Stimulated activated memory B cell treated with anti-CD40 and anti-IgM and Interleukin-4, amounts not matched to agents 10 μg/mL and 1 μg/mL and 100 μg/mL, for 72 hours (primary cell): ENCODE results near the gene POLR3GL.

Source experiments
- ATAC-seq: fragments of 150-1000 bp; cut with Tn5 transposase; 2 replicates; pipeline ENCODE4 v1.10.0; 2021
- H3K27ac Mint-ChIP-seq: one replicate; pipeline ENCODE4 v1.8.0; 2022; ENCODE audit warnings: mild to moderate bottlenecking, mixed read lengths
- H3K27me3 Mint-ChIP-seq: one replicate; pipeline ENCODE4 v1.8.0; 2022; ENCODE audit warnings: mixed read lengths
- H3K36me3 Mint-ChIP-seq: one replicate; pipeline ENCODE4 v1.8.0; 2022; ENCODE audit warnings: mixed read lengths
- H3K4me1 Mint-ChIP-seq: one replicate; pipeline ENCODE4 v1.8.0; 2022; ENCODE audit warnings: mixed read lengths
- H3K4me3 Mint-ChIP-seq: one replicate; pipeline ENCODE4 v1.8.0; 2022; ENCODE audit warnings: mild to moderate bottlenecking, moderate library complexity, mixed read lengths
- H3K9me3 Mint-ChIP-seq: one replicate; pipeline ENCODE4 v1.8.0; 2022; ENCODE audit warnings: mixed read lengths

The POLR3GL gene

DNA sequence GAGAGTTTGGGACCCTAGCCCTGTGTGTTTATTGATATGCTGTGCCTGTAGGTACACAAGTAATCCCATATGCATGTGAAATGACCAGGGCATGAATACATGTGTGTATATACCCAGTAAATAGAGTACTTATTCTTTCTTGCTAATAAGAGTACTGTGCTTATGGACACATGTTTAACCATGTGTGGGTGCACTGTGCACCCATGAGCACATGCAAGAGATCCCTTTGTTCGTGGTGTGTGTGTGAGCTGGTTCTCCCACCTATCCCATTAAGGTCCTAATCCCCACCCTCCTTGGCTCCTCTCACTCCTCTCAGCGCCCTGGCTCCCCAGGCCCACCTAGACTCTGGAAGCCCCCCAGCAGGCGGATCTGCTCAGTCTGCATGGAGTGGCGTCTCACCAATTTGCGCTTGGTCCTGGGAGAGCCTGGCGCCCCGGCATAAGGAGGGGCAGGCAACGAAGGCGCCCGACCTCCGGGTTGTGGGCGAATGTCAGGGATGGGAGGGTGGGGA is 4.5 kb upstream of the POLR3GL start:
- ATAC-seq: no peak
- peaks cover 82% of the 10 kb centered on the region for H3K4me1 Mint-ChIP-seq
- H3K4me3 Mint-ChIP-seq: peak overlapping the region; percentile 85
- no peaks in the 10 kb centered on the region for H3K27me3 Mint-ChIP-seq
- H3K27ac Mint-ChIP-seq: peak overlapping the region; percentile 86
- H3K9me3 Mint-ChIP-seq: no peaks in the 10 kb centered on the region
- no peaks in the 10 kb centered on the region for H3K36me3 Mint-ChIP-seq

DNA sequence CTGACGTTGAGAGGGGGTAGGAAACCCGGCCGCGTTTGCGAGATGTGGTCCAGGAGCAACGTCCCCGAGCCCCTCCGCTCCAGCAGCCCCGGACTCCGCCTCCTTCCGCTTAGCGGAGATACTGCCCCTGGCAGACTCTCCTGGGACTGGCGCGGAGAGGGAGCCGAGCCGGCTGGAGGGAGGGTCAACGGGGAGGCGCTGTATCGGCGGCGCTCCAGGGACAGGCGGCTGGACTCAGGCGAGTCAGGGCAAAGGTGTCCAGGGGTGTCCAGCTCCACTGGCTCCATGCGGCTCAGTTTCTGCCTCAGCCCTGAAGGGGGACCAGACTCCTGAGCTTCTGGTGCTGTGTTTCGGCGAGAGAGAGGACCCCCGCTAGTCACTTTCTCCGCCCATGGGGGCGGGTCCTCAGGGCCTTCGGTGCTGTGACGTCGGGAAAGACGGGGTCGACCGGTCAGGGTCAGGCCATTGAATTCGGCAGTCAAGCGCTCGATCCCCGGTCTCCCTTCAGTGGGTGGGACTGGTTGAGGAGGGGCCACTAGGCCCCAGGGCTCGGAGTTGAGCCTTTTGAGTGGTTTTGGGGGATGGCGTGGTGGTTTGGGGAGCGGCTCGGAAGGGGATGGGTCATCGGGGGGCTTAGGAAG is 3.9 kb upstream of the POLR3GL start:
- Mint-ChIP-seq H3K4me3 (peak overlapping the region; percentile 85), H3K27ac (peak overlapping the region; percentile 86), H3K4me1 (peaks cover 81% of the 10 kb centered on the region), H3K36me3 (no peaks in the 10 kb centered on the region), H3K27me3 (no peaks in the 10 kb centered on the region), H3K9me3 (no peaks in the 10 kb centered on the region)
- ATAC-seq: no peak

DNA sequence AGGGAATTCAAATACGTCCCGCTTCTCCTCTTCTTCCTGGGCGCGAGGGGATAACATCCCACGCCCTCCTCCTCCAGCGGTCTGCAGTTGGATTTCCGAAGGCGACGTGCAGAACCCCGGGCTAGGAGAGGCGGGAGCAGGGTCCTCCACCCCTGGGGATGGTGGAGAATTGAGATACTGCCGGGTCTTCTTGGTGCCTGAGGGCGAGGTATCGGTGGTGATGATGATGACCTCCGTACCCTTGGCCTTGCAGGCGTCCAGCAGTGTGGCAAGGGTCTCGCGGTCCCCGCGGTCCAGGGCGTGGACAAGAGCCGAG is 3.4 kb upstream of the POLR3GL start:
- peak overlapping the region; percentile 85 for H3K4me3 Mint-ChIP-seq
- H3K36me3 Mint-ChIP-seq: no peaks in the 10 kb centered on the region
- H3K4me1 Mint-ChIP-seq: peaks cover 79% of the 10 kb centered on the region
- H3K27ac Mint-ChIP-seq: peak overlapping the region; percentile 86
- H3K27me3 Mint-ChIP-seq: no peaks in the 10 kb centered on the region
- no peaks in the 10 kb centered on the region for H3K9me3 Mint-ChIP-seq
- no peak for ATAC-seq

DNA sequence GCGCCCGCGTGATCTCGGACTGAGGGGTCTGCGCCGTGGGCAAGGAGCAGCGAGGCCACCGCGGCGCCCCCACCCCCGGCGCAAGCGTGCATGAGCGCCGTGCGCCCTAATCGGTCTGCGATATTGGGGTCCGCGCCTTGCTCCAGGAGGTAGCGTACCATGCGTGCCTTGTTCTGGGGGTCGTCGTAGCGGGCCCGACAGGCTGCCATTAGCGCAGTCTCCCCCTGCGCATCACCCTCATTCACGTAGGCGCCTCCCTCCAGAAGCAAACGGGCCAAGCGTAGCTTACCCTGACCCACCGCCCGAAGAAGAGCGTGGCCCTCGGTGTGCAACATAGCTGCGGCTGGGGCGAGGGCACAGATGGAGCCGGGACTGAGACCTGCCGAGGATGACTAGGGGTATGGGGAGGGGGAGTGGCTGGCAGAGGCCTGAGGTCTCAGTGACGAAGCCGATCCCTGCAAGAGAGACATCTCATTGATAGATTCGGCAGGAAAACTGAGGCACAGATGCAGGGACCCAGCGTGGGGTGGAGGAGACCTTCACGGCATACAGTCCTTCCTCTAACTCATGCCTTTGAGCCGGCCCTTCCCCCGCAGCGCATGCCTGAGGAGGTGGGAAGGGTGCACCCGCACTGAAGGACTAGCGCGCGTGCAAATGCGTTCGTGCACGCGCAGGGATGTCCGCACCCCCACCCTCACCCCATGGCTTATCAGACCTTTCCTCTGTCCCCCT is 2.9 kb upstream of the POLR3GL start:
- no peaks in the 10 kb centered on the region for H3K36me3 Mint-ChIP-seq
- H3K27me3 Mint-ChIP-seq: no peaks in the 10 kb centered on the region
- peaks cover 78% of the 10 kb centered on the region for H3K4me1 Mint-ChIP-seq
- peak overlapping the region; percentile 86 for H3K27ac Mint-ChIP-seq
- H3K9me3 Mint-ChIP-seq: no peaks in the 10 kb centered on the region
- peak overlapping the region; percentile 85 for H3K4me3 Mint-ChIP-seq
- no peak for ATAC-seq

DNA sequence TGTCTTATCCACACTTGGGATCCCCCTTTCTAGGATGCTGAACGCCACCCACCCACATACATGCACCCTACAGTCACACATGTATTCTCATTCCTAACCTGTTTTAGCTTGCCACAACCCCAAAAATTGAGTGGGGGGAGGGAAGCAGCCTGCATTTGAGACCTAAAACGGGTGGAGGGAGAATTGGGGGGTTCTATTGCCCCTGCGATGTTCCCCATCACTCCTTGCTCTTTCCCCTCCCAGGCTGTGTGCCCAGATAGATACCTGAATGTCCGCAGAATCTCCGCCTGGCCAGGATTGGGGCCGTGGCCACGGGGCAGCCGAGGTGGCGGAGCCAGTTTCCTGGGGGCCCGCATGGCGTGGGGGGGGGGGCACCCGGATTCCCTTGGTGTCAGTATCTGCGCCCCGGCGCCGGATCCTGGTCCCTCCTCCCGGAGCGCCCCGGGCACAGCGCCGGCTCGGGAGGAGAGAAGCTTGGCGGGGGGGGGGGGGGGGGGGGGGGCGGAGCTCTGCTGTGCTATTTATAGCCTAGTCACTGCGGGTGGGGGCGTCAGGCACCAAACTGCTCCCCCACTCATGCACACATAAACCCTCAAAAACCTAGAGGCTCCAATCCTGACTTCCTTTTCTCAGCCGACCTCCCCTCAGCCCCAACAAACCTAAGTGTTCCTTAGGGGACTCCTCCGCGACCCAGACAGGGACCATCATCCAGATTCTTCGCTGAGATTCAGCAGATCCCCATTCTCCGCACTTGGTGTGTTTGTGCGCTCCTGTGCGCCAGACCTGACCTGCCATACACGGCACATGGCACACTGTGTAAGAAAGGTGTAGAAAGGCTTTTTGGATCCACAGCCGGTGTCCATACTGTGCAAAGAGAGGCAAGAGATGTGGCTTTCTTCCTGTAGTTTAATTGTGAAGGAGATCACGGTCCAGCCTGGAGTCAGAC is 2.1 kb upstream of the POLR3GL start:
- Mint-ChIP-seq H3K36me3 (peaks cover 4% of the 10 kb centered on the region), H3K4me3 (peak overlapping the region; percentile 85), H3K4me1 (peaks cover 69% of the 10 kb centered on the region), H3K27me3 (no peaks in the 10 kb centered on the region), H3K27ac (peak overlapping the region; percentile 86), H3K9me3 (no peaks in the 10 kb centered on the region)
- no peak for ATAC-seq

DNA sequence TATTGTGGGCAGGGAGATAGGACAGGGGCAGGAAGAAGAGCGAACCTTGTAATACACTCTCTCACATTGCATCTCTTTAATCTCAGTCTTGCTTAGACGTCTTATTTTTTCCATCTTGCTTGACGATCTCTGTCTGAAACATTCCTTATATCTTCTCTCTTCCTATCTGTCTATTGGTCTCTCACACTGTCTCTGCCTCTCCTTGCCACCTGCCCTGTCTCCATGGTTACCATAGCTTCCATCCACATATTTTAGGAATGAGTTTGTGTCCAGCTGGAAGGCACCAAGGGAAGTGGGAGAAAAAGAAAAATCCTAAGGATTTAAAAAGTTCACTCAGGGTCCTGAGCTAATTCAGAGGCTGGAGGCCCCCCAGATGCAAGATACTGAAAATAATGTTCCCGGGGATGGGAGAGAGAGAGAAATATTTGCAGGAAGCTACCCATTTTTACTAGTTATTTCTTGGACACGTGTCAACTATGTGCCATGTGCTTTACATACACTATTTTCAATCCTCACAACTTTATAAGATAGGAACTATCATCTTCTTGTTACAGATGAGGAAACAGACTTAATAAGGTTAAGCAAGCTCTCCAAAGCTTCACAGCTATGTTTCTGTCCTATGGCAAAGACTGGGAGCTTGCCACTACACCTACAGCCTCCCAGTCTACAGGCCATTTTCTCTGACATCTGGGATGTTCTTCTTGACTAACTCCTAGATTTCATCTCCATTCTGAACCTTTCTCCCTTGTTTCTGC is 1.0 kb upstream of the POLR3GL start:
- peak overlapping the region; percentile 85 for H3K4me3 Mint-ChIP-seq
- peaks cover 70% of the 10 kb centered on the region for H3K4me1 Mint-ChIP-seq
- H3K27ac Mint-ChIP-seq: peak overlapping the region; percentile 86
- ATAC-seq: no peak
- no peaks in the 10 kb centered on the region for H3K9me3 Mint-ChIP-seq
- peaks cover 12% of the 10 kb centered on the region for H3K36me3 Mint-ChIP-seq
- H3K27me3 Mint-ChIP-seq: no peaks in the 10 kb centered on the region

DNA sequence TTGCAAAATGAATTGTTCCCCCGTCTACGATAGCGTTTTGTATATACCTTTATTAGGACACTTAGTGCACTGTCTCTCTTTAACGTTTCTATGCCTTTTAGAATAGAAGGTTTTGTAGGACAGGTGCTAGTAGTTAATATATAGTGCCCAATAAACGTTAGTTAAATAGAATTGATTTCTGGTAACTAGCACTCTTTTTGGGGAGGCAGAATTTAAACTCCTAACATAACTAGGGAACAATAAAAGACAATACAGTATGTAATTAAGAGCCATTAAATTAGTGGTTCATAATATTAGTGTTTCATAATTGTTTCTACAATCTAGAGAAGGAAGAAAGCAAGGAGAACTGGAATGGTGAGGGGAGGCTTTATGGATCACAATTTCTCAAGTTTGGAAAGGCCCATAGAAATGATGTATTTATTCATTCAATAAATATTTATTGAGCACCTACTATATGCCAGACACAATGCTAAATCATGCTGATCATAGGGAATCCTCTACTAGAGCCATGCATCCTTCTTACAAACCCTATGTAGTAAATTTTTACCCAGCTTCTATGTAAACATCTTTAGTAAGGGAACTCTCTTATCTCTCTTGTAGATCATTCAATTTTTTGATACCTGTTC is 742 bp downstream of the POLR3GL start:
- Mint-ChIP-seq H3K27me3 (no peaks in the 10 kb centered on the region), H3K36me3 (peaks cover 12% of the 10 kb centered on the region), H3K27ac (peak overlapping the region; percentile 86), H3K4me3 (peak overlapping the region; percentile 85), H3K9me3 (no peaks in the 10 kb centered on the region), H3K4me1 (peaks cover 55% of the 10 kb centered on the region)
- ATAC-seq: no peak

DNA sequence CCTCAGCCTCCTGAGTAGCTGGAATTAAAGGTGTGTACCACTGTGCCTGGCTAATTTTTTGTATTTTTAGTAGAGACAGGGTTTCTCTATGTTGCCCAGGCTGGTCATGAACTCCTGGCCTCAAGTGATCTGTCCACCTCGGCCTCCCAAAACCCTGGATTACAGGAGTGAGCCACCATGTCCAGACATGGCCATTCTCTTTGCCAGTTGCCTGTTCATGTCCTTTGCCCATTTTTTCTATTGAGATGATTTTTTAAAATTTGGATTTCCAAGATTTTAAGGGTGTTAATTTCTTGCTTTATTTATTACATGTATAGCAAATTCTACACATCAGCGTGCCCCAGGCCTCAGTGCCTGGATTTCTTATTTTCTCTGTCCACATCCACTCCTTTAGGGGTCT is 2.8 kb downstream of the POLR3GL start:
- Mint-ChIP-seq H3K9me3 (no peaks in the 10 kb centered on the region), H3K4me3 (no peak overlapping the region)
- no peak for ATAC-seq

DNA sequence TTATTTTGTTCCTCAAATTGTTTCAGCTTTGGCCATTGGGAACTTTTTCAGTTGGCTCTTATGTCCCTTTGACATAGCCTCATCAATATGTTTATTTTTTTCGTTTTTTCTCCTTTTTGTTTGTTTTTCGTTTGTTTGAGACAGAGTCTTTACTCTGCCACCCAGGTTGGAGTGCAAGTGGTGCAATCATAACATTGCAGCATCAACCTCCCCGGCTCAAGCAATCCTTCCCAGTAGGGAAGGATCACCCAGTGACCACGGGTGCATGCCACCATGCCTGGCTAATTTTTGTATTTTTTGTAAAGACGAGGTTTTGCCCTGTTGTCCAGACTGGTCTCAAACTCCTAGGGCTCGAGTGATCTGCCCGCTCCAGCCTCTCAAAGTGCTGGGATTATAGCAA is 8.1 kb downstream of the POLR3GL start:
- no peaks in the 10 kb centered on the region for H3K27me3 Mint-ChIP-seq
- H3K4me3 Mint-ChIP-seq: no peak overlapping the region
- H3K27ac Mint-ChIP-seq: peak overlapping the region; percentile 50
- H3K36me3 Mint-ChIP-seq: peaks cover 19% of the 10 kb centered on the region
- peaks cover 11% of the 10 kb centered on the region for H3K4me1 Mint-ChIP-seq
- ATAC-seq: no peak
- no peaks in the 10 kb centered on the region for H3K9me3 Mint-ChIP-seq

More for the DNA sequence above, 2.8 kb downstream of the POLR3GL start:
- peaks cover 42% of the 10 kb centered on the region for H3K4me1 Mint-ChIP-seq
- no peaks in the 10 kb centered on the region for H3K27me3 Mint-ChIP-seq
- no peak overlapping the region for H3K27ac Mint-ChIP-seq
- peaks cover 12% of the 10 kb centered on the region for H3K36me3 Mint-ChIP-seq

DNA sequence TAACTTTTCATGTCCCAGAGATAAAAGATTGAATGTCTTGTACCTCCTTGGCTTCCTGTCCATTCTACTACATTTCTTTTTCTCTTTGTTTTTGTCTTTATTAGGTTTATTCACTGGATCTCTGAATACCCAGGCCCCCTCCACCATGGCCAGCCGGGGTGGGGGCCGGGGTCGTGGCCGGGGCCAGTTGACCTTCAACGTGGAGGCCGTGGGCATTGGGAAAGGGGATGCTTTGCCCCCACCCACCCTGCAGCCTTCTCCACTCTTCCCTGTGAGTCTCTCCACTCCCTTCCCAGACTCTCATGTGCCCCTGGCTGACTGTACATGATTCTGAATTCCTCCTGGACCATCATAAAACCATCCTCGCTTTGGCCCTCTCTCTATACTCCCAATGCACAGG is 10.2 kb downstream of the POLR3GL start:
- ATAC-seq: no peak
- H3K4me1 Mint-ChIP-seq: peaks cover 5% of the 10 kb centered on the region
- H3K36me3 Mint-ChIP-seq: peaks cover 18% of the 10 kb centered on the region
- no peaks in the 10 kb centered on the region for H3K9me3 Mint-ChIP-seq
- peak overlapping the region; percentile 40 for H3K27ac Mint-ChIP-seq
- H3K27me3 Mint-ChIP-seq: no peaks in the 10 kb centered on the region
- no peak overlapping the region for H3K4me3 Mint-ChIP-seq

DNA sequence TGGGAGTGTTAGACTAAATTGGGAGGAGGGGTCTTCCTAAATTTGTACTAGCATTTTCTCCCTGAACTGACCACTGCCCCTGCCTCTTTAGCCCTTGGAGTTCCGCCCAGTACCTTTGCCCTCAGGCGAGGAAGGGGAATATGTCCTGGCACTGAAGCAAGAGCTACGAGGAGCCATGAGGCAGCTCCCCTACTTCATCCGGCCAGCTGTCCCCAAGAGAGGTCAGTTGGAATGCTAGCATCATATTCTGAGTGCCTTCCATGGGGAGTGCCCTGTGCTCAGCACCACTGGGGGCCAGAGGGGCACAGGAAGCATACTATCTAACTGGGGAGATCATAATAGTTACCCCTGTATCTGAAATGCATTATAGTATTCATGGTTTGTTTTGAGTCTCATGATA is 10.7 kb downstream of the POLR3GL start:
- Mint-ChIP-seq H3K27ac (peak overlapping the region; percentile 40), H3K4me1 (peaks cover 5% of the 10 kb centered on the region), H3K27me3 (no peaks in the 10 kb centered on the region), H3K36me3 (peaks cover 18% of the 10 kb centered on the region), H3K9me3 (no peaks in the 10 kb centered on the region), H3K4me3 (no peak overlapping the region)
- no peak for ATAC-seq

DNA sequence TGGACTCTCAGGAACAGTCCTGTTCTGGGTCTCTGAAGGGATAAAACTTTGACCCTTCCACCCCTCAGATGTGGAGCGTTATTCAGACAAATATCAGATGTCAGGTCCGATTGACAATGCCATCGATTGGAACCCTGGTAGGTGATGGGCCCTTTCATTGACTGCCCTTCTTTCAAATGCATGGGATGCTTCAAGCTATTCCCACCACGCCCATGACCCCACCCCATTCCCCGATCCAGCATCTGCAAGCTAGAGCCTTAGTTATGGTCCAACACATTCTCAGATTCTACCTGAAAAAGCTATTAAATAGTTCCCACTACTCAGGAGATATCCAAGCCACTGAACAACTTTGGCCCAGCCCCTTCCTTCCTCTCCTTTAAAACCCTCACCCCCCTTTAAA is 12.5 kb downstream of the POLR3GL start:
- Mint-ChIP-seq H3K36me3 (peaks cover 18% of the 10 kb centered on the region), H3K4me1 (no peaks in the 10 kb centered on the region), H3K27ac (no peak overlapping the region), H3K27me3 (no peaks in the 10 kb centered on the region), H3K4me3 (no peak overlapping the region), H3K9me3 (no peaks in the 10 kb centered on the region)
- no peak for ATAC-seq

DNA sequence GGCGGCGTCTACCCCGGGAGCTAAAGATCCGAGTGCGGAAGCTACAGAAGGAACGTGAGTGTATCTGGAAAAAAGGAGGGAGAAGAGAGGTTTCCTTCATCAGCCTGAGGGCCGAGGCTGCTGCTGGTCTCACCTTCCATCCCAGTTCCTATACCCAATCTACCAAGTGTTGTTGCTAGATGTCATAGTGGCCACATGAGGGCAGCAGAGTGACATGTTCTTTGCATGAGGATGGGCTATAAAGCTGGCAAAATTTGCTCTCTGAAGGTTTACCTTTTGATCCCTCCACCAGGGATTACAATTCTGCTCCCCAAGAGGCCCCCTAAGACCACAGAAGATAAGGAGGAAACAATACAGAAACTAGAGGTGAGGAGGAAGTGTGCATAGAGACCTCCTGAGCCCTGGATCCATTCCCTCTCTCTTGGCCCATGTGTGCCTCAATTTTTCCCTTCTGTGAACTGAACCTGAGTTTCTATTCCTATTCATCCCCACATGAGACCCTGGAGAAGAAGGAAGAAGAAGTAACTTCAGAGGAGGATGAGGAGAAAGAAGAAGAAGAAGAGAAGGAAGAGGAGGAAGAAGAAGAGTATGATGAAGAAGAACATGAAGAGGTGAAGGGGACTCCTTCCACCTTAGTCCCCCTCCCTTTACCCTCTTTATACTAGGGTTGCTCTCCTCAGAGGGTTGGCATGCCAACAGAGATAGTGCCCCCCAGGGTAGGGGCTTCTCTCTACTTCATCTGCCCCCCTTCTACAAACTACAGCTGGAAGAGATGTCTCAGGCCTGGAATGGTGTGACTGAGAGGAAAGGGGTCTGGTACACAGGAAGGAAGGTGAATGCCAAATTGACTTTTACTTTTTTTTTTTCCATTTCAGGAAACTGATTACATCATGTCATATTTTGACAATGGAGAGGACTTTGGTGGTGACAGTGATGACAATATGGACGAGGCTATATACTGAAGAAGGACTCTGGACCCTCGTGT is 13.3 kb downstream of the POLR3GL start:
- no peaks in the 10 kb centered on the region for H3K4me1 Mint-ChIP-seq
- H3K4me3 Mint-ChIP-seq: peak overlapping the region; percentile 55
- peak; percentile 55 for ATAC-seq
- H3K9me3 Mint-ChIP-seq: no peaks in the 10 kb centered on the region
- H3K27me3 Mint-ChIP-seq: no peaks in the 10 kb centered on the region
- H3K27ac Mint-ChIP-seq: no peak overlapping the region
- peaks cover 18% of the 10 kb centered on the region for H3K36me3 Mint-ChIP-seq
